Measurements from ENCODE around the gene KCNK6.

DNA sequence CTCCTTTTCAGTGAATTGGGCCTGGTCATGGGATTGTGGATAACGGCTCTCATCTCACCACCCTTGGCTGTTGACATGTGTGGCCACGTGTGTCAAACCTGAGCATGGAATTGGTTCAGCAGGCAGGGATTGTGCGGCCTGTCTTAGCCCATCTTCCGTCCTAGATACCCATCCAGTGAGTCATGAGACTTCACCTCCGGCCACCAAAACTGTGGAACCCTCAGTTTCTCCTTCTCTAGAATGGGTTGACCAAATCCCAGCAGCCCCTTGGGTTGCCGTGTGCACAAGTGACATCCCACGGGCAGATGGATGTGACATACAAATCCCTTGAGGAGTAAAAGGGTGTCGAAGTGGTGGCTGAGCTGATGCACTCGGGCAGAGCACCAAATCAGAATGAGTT, 61.5 kb downstream of the KCNK6 start:
- TF ChIP-seq POLR2A (IDR thresholded peaks at IDR 0.05; ENCODE audit: low read depth, low read length) (no peak), EZH2 (IDR thresholded peaks at IDR 0.05; ENCODE audit: borderline replicate concordance, low read depth, low read length, severe bottlenecking) (no peak), GATA2 (IDR thresholded peaks at IDR 0.05; ENCODE audit: insufficient read depth, insufficient read length, low read depth, low read length) (no peak), POLR2AphosphoS5 (IDR thresholded peaks at IDR 0.05; ENCODE audit: insufficient read depth, low read depth, low read length) (no peak), JUN (IDR thresholded peaks at IDR 0.05; ENCODE audit: borderline replicate concordance, insufficient read depth, insufficient read length, low read depth) (no peak), MYC (IDR thresholded peaks at IDR 0.05; ENCODE audit: low read depth, low read length) (no peak), FOS (IDR thresholded peaks at IDR 0.05; ENCODE audit: borderline replicate concordance, insufficient read depth, low read length) (no peak)
- TF ChIP-seq, protein P1, sequence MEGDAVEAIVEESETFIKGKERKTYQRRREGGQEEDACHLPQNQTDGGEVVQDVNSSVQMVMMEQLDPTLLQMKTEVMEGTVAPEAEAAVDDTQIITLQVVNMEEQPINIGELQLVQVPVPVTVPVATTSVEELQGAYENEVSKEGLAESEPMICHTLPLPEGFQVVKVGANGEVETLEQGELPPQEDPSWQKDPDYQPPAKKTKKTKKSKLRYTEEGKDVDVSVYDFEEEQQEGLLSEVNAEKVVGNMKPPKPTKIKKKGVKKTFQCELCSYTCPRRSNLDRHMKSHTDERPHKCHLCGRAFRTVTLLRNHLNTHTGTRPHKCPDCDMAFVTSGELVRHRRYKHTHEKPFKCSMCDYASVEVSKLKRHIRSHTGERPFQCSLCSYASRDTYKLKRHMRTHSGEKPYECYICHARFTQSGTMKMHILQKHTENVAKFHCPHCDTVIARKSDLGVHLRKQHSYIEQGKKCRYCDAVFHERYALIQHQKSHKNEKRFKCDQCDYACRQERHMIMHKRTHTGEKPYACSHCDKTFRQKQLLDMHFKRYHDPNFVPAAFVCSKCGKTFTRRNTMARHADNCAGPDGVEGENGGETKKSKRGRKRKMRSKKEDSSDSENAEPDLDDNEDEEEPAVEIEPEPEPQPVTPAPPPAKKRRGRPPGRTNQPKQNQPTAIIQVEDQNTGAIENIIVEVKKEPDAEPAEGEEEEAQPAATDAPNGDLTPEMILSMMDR (IDR thresholded peaks at IDR 0.05; ENCODE audit: extremely low read depth in 1 of 2, insufficient read depth in 1 of 2, low read depth in 1 of 2, low read length in 2 of 2) = no peak
- TF ChIP-seq, protein P2, sequence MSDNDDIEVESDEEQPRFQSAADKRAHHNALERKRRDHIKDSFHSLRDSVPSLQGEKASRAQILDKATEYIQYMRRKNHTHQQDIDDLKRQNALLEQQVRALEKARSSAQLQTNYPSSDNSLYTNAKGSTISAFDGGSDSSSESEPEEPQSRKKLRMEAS (IDR thresholded peaks at IDR 0.05; ENCODE audit: insufficient read depth, insufficient read length) = no peak
